Activated T-helper 1 cell treated with anti-CD3 and anti-CD28 coated beads, Interleukin-12 subunit alpha, Interleukin-12 subunit beta, Interleukin-2, Interleukin-4 antibody, amounts not matched to agents 30 ng/mL and 10 ng/mL and 1 ng/mL, durations not matched to agents 14 hours and 24 hours and 36 hours (primary cell): ENCODE measurements around the gene ACO1. TPM values are rescaled to one million over a fixed set of nuclear protein-coding genes. Genes with fewer than 3 reads are reported as not detected.

Source experiments
- DNase-seq: peaks from one replicate; pipeline ENCODE4 v3.0.0; 2021; ENCODE audit warnings: low spot score
- H3K27ac Mint-ChIP-seq: one replicate; pipeline ENCODE4 v1.8.0; 2021; ENCODE audit warnings: mild to moderate bottlenecking, mixed read lengths
- H3K27me3 Mint-ChIP-seq: one replicate; pipeline ENCODE4 v1.8.0; 2022; ENCODE audit warnings: mild to moderate bottlenecking, moderate library complexity, mixed read lengths; ENCODE audit not compliant: insufficient read depth
- H3K36me3 Mint-ChIP-seq: one replicate; pipeline ENCODE4 v1.8.0; 2021; ENCODE audit warnings: low read depth, mixed read lengths
- H3K4me1 Mint-ChIP-seq: one replicate; pipeline ENCODE4 v1.8.0; 2021; ENCODE audit warnings: low read depth, mixed read lengths
- H3K4me3 Mint-ChIP-seq: one replicate; pipeline ENCODE4 v1.8.0; 2021; ENCODE audit warnings: mild to moderate bottlenecking, moderate library complexity, mixed read lengths
- H3K9me3 Mint-ChIP-seq: one replicate; pipeline ENCODE4 v1.8.0; 2021; ENCODE audit warnings: mixed read lengths
- intact Hi-C: fragments of 100-400 bp; cut with micrococcal nuclease; formaldehyde crosslinking; loops from one replicate; pipeline ENCODE4 v1.15.1; 2024
- total RNA-seq: library from RNA; stranded (reverse); gene quantifications from 2 replicates; pipeline ENCODE4 v1.2.3, GENCODE V29; 2022

Gene ACO1
- total RNA-seq, 1 donor from 2014 or later, result 6.9 TPM

DNA sequence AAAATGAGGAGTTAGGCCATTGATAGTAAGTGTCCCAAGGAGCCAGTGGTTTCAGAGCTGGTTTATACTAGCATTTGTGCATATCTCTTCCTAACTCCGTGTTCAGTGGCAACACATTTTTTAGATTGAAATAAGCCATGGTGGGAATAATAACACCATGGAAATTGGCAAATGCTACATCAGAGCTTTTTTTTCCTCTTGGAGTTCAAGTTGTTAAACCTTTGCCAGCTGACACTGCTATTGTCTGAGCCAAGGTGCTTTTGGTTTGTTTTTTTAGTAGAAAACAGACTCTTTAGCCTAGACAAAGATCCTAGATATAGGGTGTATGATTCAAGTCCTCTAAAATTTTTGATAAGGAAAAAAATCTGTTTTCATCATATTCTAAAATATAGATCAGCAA lies 2.8 kb downstream of the ACO1 start:
- Mint-ChIP-seq H3K27me3 (peaks cover 9% of the 10 kb centered on the region), H3K9me3 (no peaks in the 10 kb centered on the region), H3K4me3 (no peak overlapping the region), H3K27ac (no peak overlapping the region), H3K4me1 (peaks cover 15% of the 10 kb centered on the region), H3K36me3 (peaks cover 2% of the 10 kb centered on the region)
- DNase-seq, result no peak
- intact Hi-C loops, result no loop called here

DNA sequence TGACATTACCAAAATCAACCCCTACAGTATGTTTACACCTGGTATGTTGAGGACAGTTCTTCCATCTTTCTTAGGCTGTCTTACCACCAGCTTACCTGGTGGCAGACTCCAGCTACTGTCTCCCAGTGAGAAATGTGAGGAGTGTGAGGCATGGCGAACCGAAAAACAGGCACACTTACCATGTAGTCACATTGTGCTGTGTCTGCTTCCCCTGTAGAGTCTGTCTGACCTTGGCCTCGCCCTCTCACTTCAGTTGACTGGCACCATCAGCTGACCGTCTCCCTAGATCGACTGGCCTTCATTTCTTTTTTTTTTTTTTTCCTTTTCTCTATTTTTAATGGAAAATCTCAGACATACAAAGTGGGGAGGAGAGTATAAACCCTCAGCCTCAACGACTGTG lies 4.9 kb downstream of the ACO1 start:
- H3K36me3 Mint-ChIP-seq, result peaks cover 2% of the 10 kb centered on the region
- no peaks in the 10 kb centered on the region for H3K27me3 Mint-ChIP-seq
- intact Hi-C loops, result no loop called here
- DNase-seq, result no peak
- peaks cover 8% of the 10 kb centered on the region for H3K4me1 Mint-ChIP-seq
- no peaks in the 10 kb centered on the region for H3K9me3 Mint-ChIP-seq
- no peak overlapping the region for H3K27ac Mint-ChIP-seq
- H3K4me3 Mint-ChIP-seq, result no peak overlapping the region

DNA sequence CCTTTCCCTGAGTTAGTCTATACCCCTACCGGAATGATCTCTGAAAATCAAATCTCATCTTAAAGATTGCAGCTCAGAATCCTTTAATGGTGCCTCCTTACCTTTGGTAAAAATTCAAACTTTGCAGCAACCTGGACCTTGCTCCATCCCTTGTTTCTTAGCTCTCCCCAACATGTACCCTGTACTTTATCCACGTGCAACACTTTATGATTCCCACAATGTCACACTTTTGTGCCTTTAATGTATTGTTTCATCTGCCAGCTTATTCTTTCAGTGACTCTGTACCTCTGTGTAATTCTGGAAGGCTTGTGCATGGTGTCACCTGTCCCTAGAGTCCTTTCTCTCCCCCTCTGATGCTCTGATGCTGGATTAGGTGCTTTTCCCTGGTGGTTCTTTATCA lies 9.5 kb downstream of the ACO1 start:
- no peaks in the 10 kb centered on the region for H3K27me3 Mint-ChIP-seq
- DNase-seq, result no peak
- H3K9me3 Mint-ChIP-seq, result no peaks in the 10 kb centered on the region
- H3K4me3 Mint-ChIP-seq, result no peak overlapping the region
- no peak overlapping the region for H3K27ac Mint-ChIP-seq
- intact Hi-C loops, result no loop called here
- H3K36me3 Mint-ChIP-seq, result no peaks in the 10 kb centered on the region
- H3K4me1 Mint-ChIP-seq, result no peaks in the 10 kb centered on the region

DNA sequence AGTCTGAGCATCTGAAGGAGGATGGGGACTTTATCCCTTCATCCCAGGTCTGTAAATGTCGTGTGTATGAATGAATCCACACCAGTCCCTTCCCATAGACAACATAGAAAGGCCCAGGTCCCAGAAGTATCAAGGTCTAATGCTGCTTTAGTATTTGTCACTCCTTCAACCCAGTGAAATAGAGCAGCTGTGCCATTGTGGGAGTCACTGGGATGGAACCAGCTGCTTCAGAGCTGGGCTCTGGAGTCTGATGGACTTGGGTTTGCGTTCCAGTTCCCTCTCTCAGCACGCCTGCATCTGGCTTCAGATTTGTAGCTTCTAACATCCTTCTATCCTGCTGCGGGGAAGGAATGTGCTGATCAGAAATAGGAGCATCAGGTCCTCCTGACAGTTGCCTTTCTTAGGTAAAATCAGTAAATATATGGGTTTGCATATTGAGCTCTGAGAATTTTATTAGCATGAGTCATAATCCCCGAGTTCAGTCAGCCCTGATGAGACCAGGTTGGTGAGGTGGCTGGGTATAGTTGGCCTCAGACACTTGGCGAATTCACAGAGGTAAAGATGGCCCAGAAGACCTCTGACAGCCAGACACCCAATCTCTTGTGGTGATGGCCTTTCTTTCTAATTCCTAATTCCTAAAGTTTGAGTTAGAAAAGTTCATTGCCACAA lies 10.1 kb downstream of the ACO1 start:
- H3K27me3 Mint-ChIP-seq, result no peaks in the 10 kb centered on the region
- H3K9me3 Mint-ChIP-seq, result no peaks in the 10 kb centered on the region
- H3K36me3 Mint-ChIP-seq, result no peaks in the 10 kb centered on the region
- no peak overlapping the region for H3K4me3 Mint-ChIP-seq
- no peaks in the 10 kb centered on the region for H3K4me1 Mint-ChIP-seq
- DNase-seq, result no peak
- intact Hi-C loops, result no loop called here
- H3K27ac Mint-ChIP-seq, result no peak overlapping the region

DNA sequence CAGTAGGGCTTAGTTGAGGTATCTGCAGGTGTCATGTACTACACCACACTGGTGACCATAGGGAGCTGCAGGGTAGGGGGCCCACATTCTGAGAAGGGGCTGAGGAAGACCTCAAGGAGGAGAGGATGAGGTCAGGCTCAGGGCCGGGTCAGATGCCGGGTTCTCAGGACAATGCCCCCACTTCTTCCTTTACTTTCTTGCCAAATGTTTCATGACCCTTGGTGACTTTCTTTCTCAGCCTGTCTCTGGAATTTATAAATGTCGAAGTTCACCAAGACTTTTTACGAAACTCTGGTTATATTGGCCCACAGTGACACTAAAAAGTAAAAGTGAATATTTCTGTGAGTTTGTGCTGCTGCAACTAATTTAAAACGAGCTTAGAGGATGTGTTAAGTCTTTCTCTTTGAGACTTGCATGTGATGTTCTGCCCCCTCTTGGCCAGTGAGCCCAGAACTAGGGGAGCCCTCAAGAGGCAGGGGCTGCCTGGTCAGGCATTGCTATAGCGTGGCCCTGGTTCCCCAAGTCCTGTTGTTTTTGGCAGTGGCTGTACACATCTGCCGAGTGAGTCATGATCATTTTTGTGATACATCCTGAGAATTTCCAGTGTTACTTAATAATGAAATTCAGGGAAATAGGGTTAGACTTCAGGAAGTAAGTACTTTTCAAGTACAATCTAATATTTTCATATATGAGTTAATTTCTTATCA lies 11.2 kb downstream of the ACO1 start:
- Mint-ChIP-seq H3K27ac (no peak overlapping the region), H3K27me3 (no peaks in the 10 kb centered on the region), H3K9me3 (no peaks in the 10 kb centered on the region), H3K4me3 (no peak overlapping the region), H3K36me3 (no peaks in the 10 kb centered on the region), H3K4me1 (no peaks in the 10 kb centered on the region)
- intact Hi-C loops, result no loop called here
- DNase-seq, result no peak

DNA sequence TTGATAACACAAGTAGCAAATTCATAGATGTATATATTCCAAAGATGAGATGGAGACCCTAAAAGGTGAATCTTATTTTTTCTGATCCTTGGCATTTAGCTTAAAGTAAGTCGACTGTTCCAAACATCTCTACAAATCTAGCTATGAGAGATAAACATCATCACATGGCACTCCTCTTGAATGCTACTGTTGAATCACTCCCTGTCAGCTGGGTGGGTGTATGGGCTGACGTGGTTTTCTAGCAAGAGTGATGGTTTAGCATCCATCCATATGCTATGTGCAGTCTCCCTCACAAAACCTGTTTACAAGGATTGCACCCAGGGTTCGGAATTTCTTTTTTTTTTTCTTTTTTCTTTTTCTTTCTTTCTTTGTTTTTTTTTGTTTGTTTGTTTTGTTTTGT lies 13.8 kb downstream of the ACO1 start:
- no peak overlapping the region for H3K4me3 Mint-ChIP-seq
- no peaks in the 10 kb centered on the region for H3K9me3 Mint-ChIP-seq
- no peak overlapping the region for H3K27ac Mint-ChIP-seq
- H3K27me3 Mint-ChIP-seq, result no peaks in the 10 kb centered on the region
- DNase-seq, result no peak
- H3K4me1 Mint-ChIP-seq, result peaks cover 9% of the 10 kb centered on the region
- no peaks in the 10 kb centered on the region for H3K36me3 Mint-ChIP-seq
- intact Hi-C loops, result no loop called here

DNA sequence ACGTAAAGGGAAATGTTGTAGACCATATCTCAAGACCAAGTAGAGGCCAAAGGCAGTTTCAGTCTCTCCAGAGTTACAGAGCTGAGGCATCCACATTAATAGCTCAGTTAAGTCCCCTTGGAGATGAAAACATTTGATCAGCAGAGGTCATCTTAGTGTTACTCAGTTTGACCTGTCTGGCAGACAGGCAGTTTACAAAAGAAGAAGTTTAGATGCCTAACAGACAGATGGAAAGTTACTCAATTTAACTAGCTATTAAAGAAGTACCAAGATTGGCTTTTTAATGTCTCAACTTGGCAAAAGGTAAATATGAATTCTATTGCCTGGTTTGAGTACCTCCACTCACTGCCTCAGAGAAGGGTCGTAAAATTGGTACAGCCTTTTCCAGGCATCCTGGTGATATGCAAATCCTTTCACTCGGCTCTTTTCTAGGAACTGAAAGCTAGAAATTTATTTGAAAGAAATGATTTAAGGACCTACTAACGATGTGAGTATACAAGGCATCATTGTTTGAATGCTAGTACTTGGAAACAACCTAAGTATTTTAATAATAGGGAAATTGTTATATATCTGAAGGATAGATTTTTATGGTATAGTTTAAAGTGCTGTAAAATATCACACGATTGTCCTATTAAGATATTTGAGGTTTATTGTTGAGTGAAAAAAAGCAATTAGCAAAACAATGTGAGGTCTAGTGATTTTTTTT lies 14.8 kb downstream of the ACO1 start:
- no peak overlapping the region for H3K4me3 Mint-ChIP-seq
- H3K27me3 Mint-ChIP-seq, result no peaks in the 10 kb centered on the region
- DNase-seq, result no peak
- no peaks in the 10 kb centered on the region for H3K36me3 Mint-ChIP-seq
- intact Hi-C loops, result no loop called here
- H3K4me1 Mint-ChIP-seq, result peaks cover 9% of the 10 kb centered on the region
- no peaks in the 10 kb centered on the region for H3K9me3 Mint-ChIP-seq
- no peak overlapping the region for H3K27ac Mint-ChIP-seq

DNA sequence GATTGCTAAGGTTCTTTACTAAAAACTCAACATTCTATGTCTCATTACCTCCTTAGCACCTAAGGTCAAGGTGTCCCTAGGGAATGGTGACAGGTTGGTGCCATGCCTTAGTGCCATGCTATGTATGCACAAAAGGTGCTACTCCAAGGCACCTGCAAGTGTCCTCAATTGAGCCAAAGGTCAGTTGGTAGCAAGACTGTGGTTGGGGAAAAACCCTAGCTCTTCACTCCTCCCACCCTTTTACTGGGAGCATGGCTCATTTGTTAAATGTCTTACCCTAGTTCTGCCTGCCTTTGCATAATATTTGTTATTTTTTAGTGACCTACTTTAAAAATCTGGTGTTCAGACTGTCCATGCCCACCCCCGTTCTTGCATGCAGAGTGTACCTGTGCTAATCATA lies 17.0 kb downstream of the ACO1 start:
- Mint-ChIP-seq H3K36me3 (peaks cover 2% of the 10 kb centered on the region), H3K4me1 (peaks cover 9% of the 10 kb centered on the region), H3K9me3 (no peaks in the 10 kb centered on the region), H3K27ac (no peak overlapping the region), H3K4me3 (no peak overlapping the region), H3K27me3 (no peaks in the 10 kb centered on the region)
- no peak for DNase-seq
- intact Hi-C loops, result no loop called here

DNA sequence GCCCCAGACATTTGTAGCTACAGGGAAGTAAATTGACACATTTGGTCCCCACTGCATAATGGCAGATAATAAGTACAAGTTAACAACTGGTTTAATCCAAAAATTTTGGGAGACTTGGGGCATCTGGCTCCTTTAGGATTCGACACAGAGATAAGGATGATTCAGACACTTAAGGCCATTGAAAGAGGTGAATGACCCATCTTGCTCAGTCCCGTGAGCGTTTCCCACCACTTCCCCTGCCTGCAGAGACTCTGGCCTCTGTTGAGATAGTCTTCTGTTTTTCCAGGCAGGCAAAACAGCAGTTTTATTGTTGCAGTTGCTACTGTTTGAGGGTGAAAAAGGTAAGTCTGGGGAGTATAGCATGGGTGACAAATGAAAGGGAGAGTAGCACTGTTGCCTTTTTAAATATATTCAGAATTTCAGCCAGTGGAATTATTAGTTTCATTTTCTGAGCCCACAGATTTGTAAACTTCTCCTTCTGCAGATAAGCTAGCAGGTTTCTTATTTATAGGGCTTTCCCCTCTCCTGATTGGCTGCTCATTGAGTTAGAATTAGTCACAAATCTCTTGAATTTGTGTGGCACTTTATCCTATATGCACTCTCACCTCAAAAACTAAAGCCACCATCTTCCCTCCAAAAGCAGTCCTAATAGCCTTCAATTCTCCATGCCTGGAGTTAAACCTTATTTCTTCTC lies 19.3 kb downstream of the ACO1 start:
- Mint-ChIP-seq H3K9me3 (no peaks in the 10 kb centered on the region), H3K36me3 (peaks cover 10% of the 10 kb centered on the region), H3K27me3 (no peaks in the 10 kb centered on the region), H3K4me1 (peaks cover 9% of the 10 kb centered on the region), H3K4me3 (no peak overlapping the region), H3K27ac (no peak overlapping the region)
- no peak for DNase-seq
- intact Hi-C loops, result no loop called here

DNA sequence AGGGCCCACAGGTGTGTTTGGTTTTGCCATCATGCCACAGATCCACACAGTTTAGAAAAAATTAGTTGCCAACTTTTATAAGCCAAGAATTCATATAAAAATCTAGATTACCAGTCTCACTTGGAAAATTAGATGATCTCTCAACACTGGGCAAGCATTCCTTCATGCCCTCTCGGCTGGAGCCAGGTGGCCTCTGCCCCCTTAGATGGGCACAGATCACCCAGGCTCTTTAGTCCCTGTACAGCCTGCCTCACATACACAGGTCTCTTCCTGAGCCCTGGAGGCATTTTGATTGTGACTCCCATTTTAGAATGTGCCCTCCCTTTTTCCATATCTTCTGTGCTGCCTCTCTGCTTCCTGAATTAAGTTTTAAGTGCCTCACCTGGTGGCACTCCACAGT lies 20.0 kb downstream of the ACO1 start:
- H3K27me3 Mint-ChIP-seq, result no peaks in the 10 kb centered on the region
- no peak for DNase-seq
- H3K36me3 Mint-ChIP-seq, result peaks cover 13% of the 10 kb centered on the region
- peaks cover 9% of the 10 kb centered on the region for H3K4me1 Mint-ChIP-seq
- no peak overlapping the region for H3K27ac Mint-ChIP-seq
- no peaks in the 10 kb centered on the region for H3K9me3 Mint-ChIP-seq
- no peak overlapping the region for H3K4me3 Mint-ChIP-seq
- intact Hi-C loops, result no loop called here

DNA sequence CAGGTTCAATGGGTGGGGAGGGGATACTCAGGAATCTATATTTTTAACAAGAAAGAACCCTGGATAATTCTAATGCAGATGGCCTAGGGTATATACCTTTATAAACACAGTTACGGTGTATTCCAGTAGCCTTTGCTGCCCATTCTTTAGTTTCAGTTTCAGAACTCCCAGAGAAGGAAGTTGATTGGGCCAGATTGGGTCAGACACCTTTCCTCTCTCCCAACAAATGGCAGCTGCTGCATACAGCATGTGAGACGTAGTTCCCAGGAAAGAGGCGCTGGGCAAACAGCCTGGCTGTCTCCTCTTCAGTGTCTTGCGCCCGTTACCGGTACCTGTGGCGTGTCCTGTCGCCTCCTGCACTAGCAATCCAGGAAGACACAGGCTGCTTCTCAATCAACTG lies 20.4 kb downstream of the ACO1 start:
- Mint-ChIP-seq H3K27me3 (no peaks in the 10 kb centered on the region), H3K36me3 (peaks cover 13% of the 10 kb centered on the region), H3K27ac (no peak overlapping the region), H3K4me3 (no peak overlapping the region), H3K4me1 (peaks cover 9% of the 10 kb centered on the region), H3K9me3 (no peaks in the 10 kb centered on the region)
- intact Hi-C loops, result no loop called here
- no peak for DNase-seq

DNA sequence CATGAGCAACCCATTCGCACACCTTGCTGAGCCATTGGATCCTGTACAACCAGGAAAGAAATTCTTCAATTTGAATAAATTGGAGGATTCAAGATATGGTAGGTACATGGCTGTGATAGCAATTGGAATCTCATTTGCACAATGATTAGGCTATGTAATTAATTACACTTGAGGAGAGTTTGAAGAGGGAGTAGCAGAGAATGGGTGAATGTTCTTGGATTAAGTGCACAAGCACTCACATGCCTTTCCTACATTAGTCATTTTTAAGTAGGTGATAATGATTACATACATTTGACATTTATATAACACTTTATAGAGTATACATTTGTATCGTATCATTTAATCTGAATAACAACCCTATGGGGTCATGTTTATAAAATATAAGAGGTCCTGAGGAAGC lies 21.1 kb downstream of the ACO1 start:
- intact Hi-C loops, result no loop called here

DNA sequence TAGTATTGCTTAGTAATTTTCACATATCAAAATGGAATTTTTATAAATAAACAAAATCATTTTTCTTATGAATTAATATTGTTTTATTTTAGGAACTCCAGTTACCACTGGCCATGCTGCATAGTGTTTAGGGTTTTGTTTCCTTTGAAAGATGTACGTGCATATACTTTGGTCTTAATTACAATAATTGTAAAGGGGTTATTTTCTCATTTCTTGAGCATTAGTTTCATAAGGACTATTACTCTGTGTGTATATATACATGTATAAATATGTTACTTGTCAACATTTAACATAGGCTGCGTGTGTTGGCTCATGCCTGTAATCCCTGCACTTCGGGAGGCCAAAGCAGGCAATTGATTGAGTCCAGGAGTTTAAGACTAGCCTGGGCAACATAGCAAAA lies 21.6 kb downstream of the ACO1 start:
- no peaks in the 10 kb centered on the region for H3K27me3 Mint-ChIP-seq
- no peaks in the 10 kb centered on the region for H3K9me3 Mint-ChIP-seq
- no peak overlapping the region for H3K27ac Mint-ChIP-seq
- peaks cover 9% of the 10 kb centered on the region for H3K4me1 Mint-ChIP-seq
- H3K36me3 Mint-ChIP-seq, result peaks cover 13% of the 10 kb centered on the region
- intact Hi-C loops, result no loop called here
- DNase-seq, result no peak
- no peak overlapping the region for H3K4me3 Mint-ChIP-seq

More for the DNA sequence above, 21.1 kb downstream of the ACO1 start:
- Mint-ChIP-seq H3K9me3 (no peaks in the 10 kb centered on the region), H3K27ac (no peak overlapping the region), H3K4me3 (no peak overlapping the region), H3K27me3 (no peaks in the 10 kb centered on the region), H3K36me3 (peaks cover 13% of the 10 kb centered on the region), H3K4me1 (peaks cover 9% of the 10 kb centered on the region)
- no peak for DNase-seq
